Cardiac fibroblast (primary cell): ENCODE measurements around the gene BCL11B.

Experiments
- DNase-seq, 2 donors: peaks; one replicate each; pipeline versions ENCODE4 v3.0.0 to v3.0.0-alpha.2; 2010; ENCODE audit warnings: low read depth in 2 of 2
- H3K4me3 ChIP-seq, 2 donors: replicated peaks in 1 of 2; 1 replicate in 1 of 2; 2 replicates in 1 of 2; pipeline ENCODE4 v1.5.1; 2011; ENCODE audit warnings: low read depth in 2 of 2, low read length in 2 of 2, mild to moderate bottlenecking in 2 of 2, moderate library complexity in 1 of 2
- CTCF ChIP-seq: IDR thresholded peaks from one replicate; pipeline ENCODE4 v1.5.1; 2011; ENCODE audit warnings: low read depth, mild to moderate bottlenecking, low read length, inconsistent platforms

BCL11B gene

GRCh38 chr14:99234355-99234754, 37.6 kb downstream of the BCL11B start:
- DNase-seq, result no peak
- H3K4me3 ChIP-seq, result no peak overlapping the region
- no peak for TF ChIP-seq CTCF

GRCh38 chr14:99233222-99234035, 38.6 kb downstream of the BCL11B start:
- no peak for DNase-seq
- no peak for TF ChIP-seq CTCF
- H3K4me3 ChIP-seq, result no peak overlapping the region

GRCh38 chr14:99232714-99233214, 39.2 kb downstream of the BCL11B start:
- TF ChIP-seq CTCF, result no peak
- no peak overlapping the region for H3K4me3 ChIP-seq
- DNase-seq, result no peak

GRCh38 chr14:99231850-99232713, 39.9 kb downstream of the BCL11B start:
- no peak for DNase-seq
- H3K4me3 ChIP-seq, result no peak overlapping the region

GRCh38 chr14:99231161-99231849, 40.7 kb downstream of the BCL11B start:
- no peak overlapping the region for H3K4me3 ChIP-seq
- DNase-seq, result no peak
- TF ChIP-seq CTCF, result no peak

More at GRCh38 chr14:99231850-99232713, 39.9 kb downstream of the BCL11B start:
- no peak for TF ChIP-seq CTCF

- H3K4me3 ChIP-seq, result no peak overlapping the region
- no peak for TF ChIP-seq CTCF
- DNase-seq, result no peak
These were observed 41.5 kb downstream of the BCL11B start for GRCh38 chr14:99230208-99231151.
